Motor neuron (in vitro differentiated cells): ENCODE data around the gene KLHL25. TPM values are rescaled to one million over a fixed set of nuclear protein-coding genes. Genes with fewer than 3 reads are reported as not detected.

Experiments used
- ATAC-seq, 8 experiments: fragments of 200-7000 bp; cut with Tn5 transposase; replicated peaks in 6 of 8; 2 replicates each; pipeline ENCODE4 v1.8.0; 2021; ENCODE audit warnings: mild to moderate bottlenecking in 8 of 8, moderate library complexity in 8 of 8
- H3K27ac ChIP-seq, 2 donors: fragments of 250-450 bp; sonication (Bioruptor Pico); 2 replicates each; pipeline ENCODE4 v1.9.0; 2021; ENCODE audit warnings: antibody characterized with exemption in 2 of 2, mild to moderate bottlenecking in 2 of 2, moderate library complexity in 1 of 2
- H3K4me1 ChIP-seq, 2 donors: fragments of 250-450 bp; sonication (Bioruptor Pico); replicated peaks in 1 of 2; 2 replicates each; pipeline ENCODE4 v1.6.1; 2021; ENCODE audit warnings: antibody characterized with exemption in 2 of 2, mild to moderate bottlenecking in 2 of 2, moderate library complexity in 1 of 2
- H3K4me3 ChIP-seq, 5 donors: fragments of 250-450 bp; sonication (Bioruptor Pico); 2 replicates each; pipeline ENCODE4 v1.9.0; 2021; ENCODE audit warnings: antibody characterized with exemption in 5 of 5, mild to moderate bottlenecking in 5 of 5, moderate library complexity in 4 of 5
- WGBS, 10 experiments: fragments of 450-650 bp; shearing (Covaris generic); methylation state at CpG; one replicate each; pipeline ENCODE4 v1.0.0; 2022; 5-methylcytosine and 5-hydroxymethylcytosine counted together
- in situ Hi-C, 9 experiments: fragments of 400-800 bp; cut with MboI; loops; one replicate each; pipeline ENCODE4 v1.15.0; 2021; ENCODE audit warnings: low sequenced_read_pairs in 9 of 9, low pct_unique_long_range_greater_than_20kb in 2 of 9; ENCODE audit not compliant: unreplicated experiment in 9 of 9
- total RNA-seq, 8 experiments: library from RNA; unstranded; fragments of 300-600 nt; gene quantifications; 2 replicates each; pipeline versions ENCODE4 v1.2.3 to v1.2.4, GENCODE V29; 2022

The KLHL25 gene
- total RNA-seq, 8 experiments from 2014 or later: 1.1 to 19.2 (median 8.5) TPM

GRCh38 chr15:85780225-85780985, 14.3 kb downstream of the KLHL25 start:
- H3K27ac ChIP-seq: no peak overlapping the region

GRCh38 chr15:85779249-85779648, 15.5 kb downstream of the KLHL25 start:
- peak in 3 of 8 experiments; percentile 33 to 75 (median 61) for ATAC-seq
- in situ Hi-C loops: no loop called here
- WGBS, 10 experiments: 17 to 100% (median 79%) methylated on average over 1 of the region's 1 CpG; no CpG with 5 or more reads in 4 of the 10 experiments
- Histone ChIP-seq H3K4me1 (peaks cover 19 to 26% of the 10 kb centered on the region in 2 donors), H3K27ac (no peak overlapping the region), H3K4me3 (no peak overlapping the region)

More at GRCh38 chr15:85780225-85780985, 14.3 kb downstream of the KLHL25 start:
- in situ Hi-C loops: no loop called here
- WGBS, 10 experiments: 38 to 84% (median 76%) methylated on average over 1 to 6 of the region's 8 CpGs; no CpG with 5 or more reads in 3 of the 10 experiments
- no peak overlapping the region for H3K4me3 ChIP-seq
- peaks cover 18 to 33% of the 10 kb centered on the region in 2 donors for H3K4me1 ChIP-seq
- ATAC-seq: peak in 2 of 8 experiments; percentile 20 to 24

- Histone ChIP-seq H3K4me3 (no peak overlapping the region), H3K27ac (no peak overlapping the region), H3K4me1 (peaks cover 27 to 33% of the 10 kb centered on the region in 2 donors)
- peak in 2 of 8 experiments; percentile 13 to 15 for ATAC-seq
- 0 to 100% (median 92%) methylated on average over 1 to 8 of the region's 10 CpGs; no CpG with 5 or more reads in 2 of the 10 experiments for WGBS, 10 experiments
- in situ Hi-C loops: no loop called here
These were observed 16.5 kb downstream of the KLHL25 start for GRCh38 chr15:85778107-85778776.

- Histone ChIP-seq H3K27ac (no peak overlapping the region), H3K4me3 (no peak overlapping the region), H3K4me1 (peaks cover 27 to 31% of the 10 kb centered on the region in 2 donors)
- WGBS, 10 experiments: 59 to 100% (median 91%) methylated on average over 2 to 11 of the region's 18 CpGs; no CpG with 5 or more reads in 1 of the 10 experiments
- ATAC-seq: peak in 5 of 8 experiments; percentile 10 to 71 (median 64)
- in situ Hi-C loops: no loop called here
These were observed 17.2 kb downstream of the KLHL25 start for GRCh38 chr15:85777250-85778106.

GRCh38 chr15:85773970-85774369, 20.8 kb downstream of the KLHL25 start:
- WGBS, 10 experiments: 60 to 100% (median 80%) methylated on average over 1 to 3 of the region's 10 CpGs; no CpG with 5 or more reads in 5 of the 10 experiments
- Histone ChIP-seq H3K4me3 (no peak overlapping the region), H3K4me1 (peaks cover 12 to 22% of the 10 kb centered on the region in 2 donors), H3K27ac (no peak overlapping the region)
- peak in 5 of 8 experiments; percentile 47 to 66 (median 62) for ATAC-seq
- in situ Hi-C loops: no loop called here

- Histone ChIP-seq H3K4me1 (peaks cover 12 to 22% of the 10 kb centered on the region in 2 donors), H3K27ac (no peak overlapping the region), H3K4me3 (no peak overlapping the region)
- in situ Hi-C loops: no loop called here
- WGBS, 10 experiments: 60 to 100% (median 96%) methylated on average over 1 to 2 of the region's 12 CpGs; no CpG with 5 or more reads in 6 of the 10 experiments
- no peak for ATAC-seq
These were observed 21.5 kb downstream of the KLHL25 start for GRCh38 chr15:85773249-85773648.

- H3K27ac ChIP-seq: no peak overlapping the region
- 80 to 100% (median 100%) methylated on average over 1 to 2 of the region's 9 CpGs; no CpG with 5 or more reads in 6 of the 10 experiments for WGBS, 10 experiments
- in situ Hi-C loops: no loop called here
- H3K4me3 ChIP-seq: no peak overlapping the region
- peaks cover 12 to 18% of the 10 kb centered on the region in 2 donors for H3K4me1 ChIP-seq
- ATAC-seq: no peak
These were observed 22.1 kb downstream of the KLHL25 start for GRCh38 chr15:85772668-85773067.

GRCh38 chr15:85771781-85772445, 22.8 kb downstream of the KLHL25 start:
- H3K4me3 ChIP-seq: no peak overlapping the region
- H3K27ac ChIP-seq: no peak overlapping the region
- H3K4me1 ChIP-seq: peaks cover 9 to 10% of the 10 kb centered on the region in 2 donors
- in situ Hi-C loops: no loop called here
- WGBS, 10 experiments: 60 to 94% (median 83%) methylated on average over 1 to 5 of the region's 13 CpGs; no CpG with 5 or more reads in 6 of the 10 experiments
- peak in 1 of 8 experiments; percentile 29 for ATAC-seq

- Histone ChIP-seq H3K4me3 (no peak overlapping the region), H3K27ac (no peak overlapping the region), H3K4me1 (peaks cover 13 to 14% of the 10 kb centered on the region in 2 donors)
- WGBS, 10 experiments: 71 to 100% (median 91%) methylated on average over 1 to 5 of the region's 5 CpGs
- in situ Hi-C loops: no loop called here
- ATAC-seq: no peak
These were observed 23.5 kb downstream of the KLHL25 start for GRCh38 chr15:85771271-85771670.

- Histone ChIP-seq H3K27ac (no peak overlapping the region), H3K4me3 (no peak overlapping the region), H3K4me1 (peaks cover 20 to 21% of the 10 kb centered on the region in 2 donors)
- peak in 1 of 8 experiments; percentile 28 for ATAC-seq
- WGBS, 10 experiments: 83 to 100% (median 100%) methylated on average over 1 to 16 of the region's 21 CpGs; no CpG with 5 or more reads in 3 of the 10 experiments
- in situ Hi-C loops: no loop called here
These were observed 24.4 kb downstream of the KLHL25 start for GRCh38 chr15:85770096-85771041.

GRCh38 chr15:85769182-85769900, 25.4 kb downstream of the KLHL25 start:
- Histone ChIP-seq H3K27ac (no peak overlapping the region), H3K4me1 (peaks cover 20 to 26% of the 10 kb centered on the region in 2 donors), H3K4me3 (no peak overlapping the region)
- in situ Hi-C loops: no loop called here
- no peak for ATAC-seq
- 93 to 100% (median 100%) methylated on average over 3 of the region's 42 CpGs; no CpG with 5 or more reads in 7 of the 10 experiments for WGBS, 10 experiments
